HG02798 (cell line): ENCODE results near the gene CREB5.

Source experiments
- ATAC-seq: cut with Tn5 transposase; IDR thresholded peaks from one replicate; pipeline ENCODE4 v1.9.1; 2021; ENCODE audit warnings: mild to moderate bottlenecking; ENCODE audit not compliant: unreplicated experiment, poor library complexity

Gene CREB5

DNA sequence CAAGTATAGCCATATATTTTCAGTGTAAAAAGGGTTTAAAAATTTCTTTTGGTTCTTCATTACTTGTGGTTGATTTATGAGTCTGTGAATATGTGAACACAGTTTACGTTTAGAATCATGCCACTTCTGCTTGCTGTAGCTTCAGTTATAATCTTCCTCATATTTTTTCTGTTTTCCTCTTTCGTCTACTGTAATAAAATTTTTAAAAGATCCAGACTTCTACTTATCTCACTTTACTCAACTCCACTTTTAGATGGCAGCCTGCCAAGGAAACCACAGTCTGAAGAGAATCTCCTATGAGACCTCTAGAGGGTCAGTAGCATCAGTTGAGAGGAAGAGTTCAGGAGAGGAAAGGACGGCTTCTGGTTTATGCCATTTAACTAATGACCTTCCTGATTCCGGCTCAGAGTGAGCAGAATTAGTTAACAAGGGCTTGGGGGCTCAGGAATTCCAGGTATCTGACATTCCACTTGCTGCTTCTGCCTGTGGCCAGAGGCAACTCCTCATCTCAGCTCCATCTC is 21.4 kb downstream of the CREB5 start:
- no peak for ATAC-seq

DNA sequence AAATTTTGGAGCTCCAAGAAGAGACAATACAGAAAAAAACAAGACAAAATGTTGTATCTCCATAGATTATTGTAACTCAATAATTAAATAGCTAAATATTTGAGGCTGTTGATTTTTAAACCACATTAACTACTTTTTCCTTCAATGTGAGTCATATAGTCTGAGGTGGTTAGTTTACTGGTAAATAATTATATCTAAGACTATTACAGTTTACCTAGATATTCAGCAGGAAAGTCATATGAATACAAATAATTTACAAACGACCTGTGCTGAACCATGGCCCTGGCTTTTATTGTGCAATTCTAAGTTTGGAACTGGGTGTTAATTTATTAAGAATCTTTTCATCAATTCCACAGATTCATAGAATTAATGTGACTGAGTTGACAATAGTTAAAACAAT is 22.2 kb downstream of the CREB5 start:
- no peak for ATAC-seq

- no peak for ATAC-seq
These were observed 22.8 kb downstream of the CREB5 start for GRCh38 chr7:28435152-28435551.

DNA sequence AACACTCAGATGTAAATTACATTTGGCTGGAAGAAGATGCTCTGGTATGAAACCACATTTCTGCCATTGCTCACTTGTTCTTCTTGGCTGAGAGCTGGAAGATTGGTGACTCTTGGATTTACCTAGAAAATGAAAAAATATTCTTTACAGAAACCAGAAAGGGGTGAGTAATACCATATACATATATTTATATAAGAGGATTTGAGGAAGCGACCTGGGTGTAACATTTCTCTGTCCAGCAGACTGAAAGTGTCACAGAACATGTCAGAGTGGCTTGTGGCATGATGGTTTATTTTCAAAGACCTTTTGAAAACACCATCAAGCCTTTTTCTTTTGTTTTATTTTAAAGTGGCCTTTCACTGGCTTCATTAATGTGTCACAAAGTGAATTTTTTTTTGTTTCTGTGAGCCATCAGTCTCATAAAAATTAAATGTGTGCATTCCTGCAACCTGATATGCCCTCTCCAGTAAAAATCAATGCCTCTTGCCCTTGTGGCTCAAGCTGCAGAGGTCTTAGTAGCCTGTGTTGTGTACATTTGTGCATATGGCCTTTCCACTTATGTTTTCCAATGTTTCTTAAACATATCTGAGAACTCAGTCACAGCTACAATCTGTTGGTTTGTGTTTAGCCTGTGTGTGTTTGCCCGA is 23.5 kb downstream of the CREB5 start:
- ATAC-seq, result no peak

DNA sequence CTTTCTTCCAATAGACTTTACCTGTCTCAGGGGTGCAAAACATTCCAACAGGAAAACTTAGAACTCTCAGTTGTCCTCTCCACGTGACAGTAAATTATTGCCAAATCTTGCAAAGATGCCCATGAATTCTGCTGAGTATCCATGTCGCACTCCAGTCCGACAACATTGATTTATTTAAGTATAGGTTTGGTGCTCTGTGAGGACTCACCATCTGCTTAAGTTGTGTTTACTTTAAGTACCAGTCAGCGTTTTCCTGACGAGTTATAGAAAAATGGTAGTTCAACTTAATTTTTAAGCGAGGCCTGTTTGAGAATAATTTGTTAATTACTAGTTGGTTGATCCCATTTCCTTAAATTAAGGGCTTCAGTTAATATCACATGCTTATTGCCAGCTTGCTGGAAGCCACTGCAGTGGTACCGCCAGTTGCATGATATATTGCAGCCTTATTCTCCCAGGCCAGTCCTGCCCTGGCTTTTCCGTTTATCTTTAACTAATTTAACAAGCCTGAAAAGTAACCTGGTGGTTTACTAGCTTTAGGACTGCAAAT is 27.8 kb downstream of the CREB5 start:
- ATAC-seq, result no peak

- ATAC-seq, result no peak
These were observed 30.5 kb downstream of the CREB5 start for GRCh38 chr7:28442540-28443420.

- ATAC-seq, result no peak
These were observed 33.8 kb downstream of the CREB5 start for GRCh38 chr7:28446131-28446530.

DNA sequence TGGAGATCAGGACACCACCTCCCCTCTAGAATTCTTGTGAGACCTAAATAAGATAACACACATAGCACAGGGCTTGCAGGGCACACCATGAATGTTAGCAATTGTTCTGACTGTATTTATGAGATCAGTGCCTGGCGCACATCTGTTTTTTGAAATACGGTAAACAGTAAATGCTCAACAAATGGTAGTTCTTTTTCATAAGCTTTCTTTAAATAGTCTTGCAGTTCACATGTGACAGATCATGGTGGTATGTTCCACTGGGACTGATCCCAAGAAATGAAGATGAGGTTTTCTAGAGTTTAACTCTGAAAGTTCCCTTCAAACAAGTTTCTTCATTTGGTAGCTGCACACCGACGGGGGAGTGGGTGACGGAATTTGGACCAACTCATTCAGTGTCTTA is 34.8 kb downstream of the CREB5 start:
- no peak for ATAC-seq

DNA sequence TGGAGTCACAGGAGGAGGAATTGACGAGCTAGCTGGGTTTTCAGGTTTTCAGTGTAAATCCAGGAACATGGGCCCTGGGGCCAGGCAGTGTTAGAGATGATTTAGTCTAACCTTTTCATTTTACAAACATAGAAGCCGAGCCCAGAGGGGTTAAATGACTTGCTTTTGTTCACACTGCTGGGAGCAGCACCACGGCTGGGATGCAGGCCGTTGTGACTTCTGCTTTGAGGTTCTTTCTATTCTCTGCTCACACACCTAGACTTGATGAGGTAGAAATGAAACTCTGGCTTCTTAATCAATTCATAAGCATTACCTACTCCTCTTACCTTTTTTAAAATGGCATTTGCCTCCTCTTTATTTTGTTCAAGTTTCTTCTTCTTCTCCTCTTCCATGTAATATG is 36.4 kb downstream of the CREB5 start:
- no peak for ATAC-seq

DNA sequence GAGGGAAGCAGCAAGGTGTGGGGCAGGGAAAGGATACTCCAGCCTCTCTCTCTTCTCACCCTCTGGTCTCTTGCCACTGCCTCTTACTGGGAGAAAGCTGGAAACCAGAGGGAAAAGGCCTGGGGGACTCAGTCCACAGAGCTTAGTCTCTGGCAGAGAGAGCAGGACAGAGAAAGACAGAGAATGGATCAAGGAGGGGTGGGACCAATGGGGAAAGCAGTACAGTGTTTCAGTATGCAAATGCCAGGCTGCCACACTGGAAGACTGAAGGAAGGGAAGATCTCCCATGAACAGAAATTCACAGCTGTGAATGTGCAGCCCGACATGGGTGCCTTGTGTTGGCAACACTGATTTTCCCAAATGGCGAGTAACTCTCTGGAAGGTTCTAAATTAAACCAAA is 40.4 kb downstream of the CREB5 start:
- ATAC-seq, result no peak

- ATAC-seq, result no peak
These were observed 43.2 kb downstream of the CREB5 start for GRCh38 chr7:28455486-28455885.

GRCh38 chr7:28456044-28456443 is 43.7 kb downstream of the CREB5 start:
- ATAC-seq, result no peak

- no peak for ATAC-seq
These were observed 46.4 kb downstream of the CREB5 start for GRCh38 chr7:28458732-28459131.

DNA sequence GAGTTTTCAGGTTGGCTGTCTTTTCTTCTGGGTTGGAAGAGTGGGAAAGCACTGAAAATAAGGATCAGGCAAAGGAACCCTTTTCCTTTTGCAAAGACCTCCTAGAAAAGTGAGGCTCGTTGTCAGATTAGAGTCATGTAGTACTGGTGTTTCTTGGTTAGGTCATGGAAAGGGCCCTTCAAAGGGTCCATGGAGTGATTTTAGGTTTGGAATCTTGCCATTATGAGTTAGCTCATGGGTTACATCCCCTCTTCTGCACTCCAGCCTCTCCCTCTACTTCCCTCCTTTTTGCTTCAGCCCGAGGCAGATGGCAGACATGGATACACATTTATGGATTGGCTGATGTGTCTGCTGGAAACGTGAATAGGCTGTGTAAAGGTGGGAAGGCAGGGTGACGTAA is 47.0 kb downstream of the CREB5 start:
- no peak for ATAC-seq

GRCh38 chr7:28465697-28466096 is 53.4 kb downstream of the CREB5 start:
- ATAC-seq, result no peak

DNA sequence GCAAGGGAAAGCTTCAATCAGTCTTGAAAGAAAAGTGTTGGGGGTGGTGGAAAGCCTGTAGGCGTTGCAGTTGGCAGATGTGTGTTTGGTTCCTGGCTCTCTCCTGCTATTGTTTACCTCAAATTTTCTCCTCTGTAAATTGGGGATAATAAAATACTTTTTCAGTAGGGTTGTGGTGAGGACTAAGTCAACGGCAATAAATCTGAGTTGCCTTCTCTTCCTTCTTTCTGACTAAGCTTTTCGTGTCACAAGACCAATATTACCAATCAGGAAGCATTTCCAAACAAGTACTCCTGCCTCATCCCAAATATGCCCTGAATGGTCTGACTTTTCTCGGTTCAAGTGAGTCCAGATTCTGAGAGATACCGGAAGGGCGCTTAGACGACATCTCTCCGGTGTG is 54.0 kb downstream of the CREB5 start:
- ATAC-seq, result no peak

GRCh38 chr7:28466885-28467284 is 54.6 kb downstream of the CREB5 start:
- no peak for ATAC-seq

GRCh38 chr7:28469562-28469961 is 57.2 kb downstream of the CREB5 start:
- no peak for ATAC-seq

GRCh38 chr7:28470344-28470743 is 58.0 kb downstream of the CREB5 start:
- ATAC-seq, result no peak

- ATAC-seq, result no peak
These were observed 60.0 kb downstream of the CREB5 start for GRCh38 chr7:28472332-28472731.

DNA sequence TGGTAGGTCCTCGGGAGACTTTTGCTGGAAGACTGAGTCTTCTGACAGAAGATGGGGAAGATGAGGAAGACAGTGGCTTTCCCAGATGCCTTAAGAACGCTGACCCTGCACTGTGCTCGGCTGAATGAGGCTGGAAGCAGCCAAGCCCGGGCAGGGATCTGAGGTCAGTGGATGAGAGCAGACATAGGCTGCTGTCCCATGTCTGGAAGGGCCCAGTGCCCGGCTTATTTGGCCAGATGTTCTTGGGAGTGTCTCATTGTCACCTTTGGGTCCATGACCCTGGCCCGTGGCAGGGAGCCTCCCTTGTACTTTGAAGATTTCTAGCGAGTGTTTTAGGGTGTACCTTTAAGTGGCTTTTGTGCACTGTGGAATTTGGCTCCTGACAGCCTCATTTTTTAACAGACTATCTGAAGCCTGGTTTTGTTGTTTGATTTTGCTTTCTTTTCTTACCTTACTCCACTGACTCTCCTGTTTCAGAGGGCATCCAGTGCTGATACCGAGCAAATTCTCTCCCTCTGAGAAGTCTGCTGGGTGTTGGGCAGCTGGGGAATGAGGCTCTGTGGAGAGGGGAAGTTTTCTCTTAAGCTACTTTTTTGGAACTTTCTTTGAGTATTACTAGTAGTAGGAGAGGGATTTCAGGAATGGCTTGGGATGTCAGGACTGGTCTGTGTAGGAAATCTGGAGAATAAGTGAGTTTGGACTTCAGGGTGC is 61.4 kb downstream of the CREB5 start:
- ATAC-seq, result no peak
